Measurements from ENCODE around the gene PSMA7. TPM values are rescaled to one million over a fixed set of nuclear protein-coding genes. Genes with fewer than 3 reads are reported as not detected.
"Not testable (repeated sequence)": the region's sequence is repeated elsewhere in the genome, so short reads cannot be mapped to it uniquely, and the experiment has no call there.

Gene PSMA7
- total and polyA plus RNA-seq, 2 donors (not counting 1 experiment from before 2014, with no cell fraction given), result 140 to 252 TPM

GRCh38 chr20:62149532-62150309 is 6.5 kb upstream of the PSMA7 start:
- 95% methylated on average over 24 of the region's 24 CpGs for WGBS (ENCODE audit: insufficient coverage)
- Histone ChIP-seq H3K27ac (ENCODE audit: low read length in 2 of 2) (no peak overlapping the region), H3K4me1 (ENCODE audit: control insufficient read depth in 2 of 2, insufficient read depth in 2 of 2, low read length in 2 of 2) (peaks cover 4% of the 10 kb centered on the region in 2 donors), H3K27me3 (replicated peaks in 1 of 4; ENCODE audit: control extremely low read depth in 1 of 4, control insufficient read depth in 3 of 4, insufficient read depth in 4 of 4, low read length in 3 of 4) (no peaks in the 10 kb centered on the region), H3K9ac (ENCODE audit: low read length) (no peak overlapping the region), H3K4me2 (replicated peaks; ENCODE audit: low read depth, low read length, poor library complexity, severe bottlenecking) (no peak overlapping the region), H3K36me3 (replicated peaks in 1 of 2; ENCODE audit: control extremely low read depth in 1 of 2, control insufficient read depth in 1 of 2, extremely low read depth in 1 of 2, insufficient read depth in 2 of 2, low read length in 1 of 2) (peaks cover 0 to 6% of the 10 kb centered on the region in 2 experiments), H3K4me3 (ENCODE audit: control extremely low read depth in 1 of 5, extremely low read depth in 1 of 5, insufficient read depth in 1 of 5, low read depth in 2 of 5, low read length in 4 of 5) (no peak overlapping the region), H3K79me2 (ENCODE audit: control insufficient read depth, insufficient read depth, low read length) (peaks cover 98% of the 10 kb centered on the region), H4K20me1 (ENCODE audit: control insufficient read depth, insufficient read depth, low read length, poor library complexity, severe bottlenecking) (peaks cover 64% of the 10 kb centered on the region), H2AFZ (ENCODE audit: insufficient read depth, low read depth, low read length, poor library complexity, severe bottlenecking) (no peak overlapping the region), H3K9me3 (ENCODE audit: control extremely low read depth in 1 of 3, control insufficient read depth in 2 of 3, insufficient read depth in 1 of 3, low read length in 2 of 3) (peaks cover 0 to 19% (median 0%) of the 10 kb centered on the region in 3 donors)
- ATAC-seq (ENCODE audit: low read depth) (no peak), DNase-seq (no peak)
- H3K4me1 Mint-ChIP-seq, result peaks cover 13% of the 10 kb centered on the region
- CTCF ChIA-PET, result no interaction called here
- no peak overlapping the region for H3K4me3 Mint-ChIP-seq
- TF ChIP-seq CTCF (IDR thresholded peaks at IDR 0.05) (no peak), EZH2 (IDR thresholded peaks at IDR 0.05; ENCODE audit: borderline replicate concordance, insufficient read depth, low read depth, low read length, poor library complexity, severe bottlenecking) (no peak)
- H3K27me3 Mint-ChIP-seq, result no peaks in the 10 kb centered on the region
- no peak overlapping the region for H3K27ac Mint-ChIP-seq
- intact Hi-C loops (cut with micrococcal nuclease), result no loop called here
- peaks cover 6% of the 10 kb centered on the region for H3K9me3 Mint-ChIP-seq (ENCODE audit: insufficient read depth)
- POLR2A ChIA-PET, result no interaction called here

- H3K9ac ChIP-seq (ENCODE audit: low read length), result no peak overlapping the region
- H3K27ac ChIP-seq (ENCODE audit: low read length in 2 of 2), result no peak overlapping the region
- peaks cover 6% of the 10 kb centered on the region for H3K9me3 Mint-ChIP-seq (ENCODE audit: insufficient read depth)
- CTCF ChIA-PET, result no interaction called here
- no peak overlapping the region for H3K27ac Mint-ChIP-seq
- H4K20me1 ChIP-seq (ENCODE audit: control insufficient read depth, insufficient read depth, low read length, poor library complexity, severe bottlenecking), result peaks cover 64% of the 10 kb centered on the region
- no peak overlapping the region for H3K4me3 Mint-ChIP-seq
- H3K4me1 Mint-ChIP-seq, result peaks cover 18% of the 10 kb centered on the region
- POLR2A ChIA-PET, result no interaction called here
- 99% methylated on average over 14 of the region's 20 CpGs for WGBS (ENCODE audit: insufficient coverage)
- H3K27me3 ChIP-seq (replicated peaks in 1 of 4; ENCODE audit: control extremely low read depth in 1 of 4, control insufficient read depth in 3 of 4, insufficient read depth in 4 of 4, low read length in 3 of 4), result no peaks in the 10 kb centered on the region
- no peak overlapping the region for H3K4me2 ChIP-seq (replicated peaks; ENCODE audit: low read depth, low read length, poor library complexity, severe bottlenecking)
- peaks cover 92% of the 10 kb centered on the region for H3K79me2 ChIP-seq (ENCODE audit: control insufficient read depth, insufficient read depth, low read length)
- H3K27me3 Mint-ChIP-seq, result no peaks in the 10 kb centered on the region
- no peak overlapping the region for H2AFZ ChIP-seq (ENCODE audit: insufficient read depth, low read depth, low read length, poor library complexity, severe bottlenecking)
- intact Hi-C loops (cut with micrococcal nuclease), result no loop called here
- no peak for TF ChIP-seq EZH2 (IDR thresholded peaks at IDR 0.05; ENCODE audit: borderline replicate concordance, insufficient read depth, low read depth, low read length, poor library complexity, severe bottlenecking)
- TF ChIP-seq CTCF (IDR thresholded peaks at IDR 0.05), result no peak
- ATAC-seq (ENCODE audit: low read depth) (no peak), DNase-seq (no peak)
- H3K4me3 ChIP-seq (ENCODE audit: control extremely low read depth in 1 of 5, extremely low read depth in 1 of 5, insufficient read depth in 1 of 5, low read depth in 2 of 5, low read length in 4 of 5), result no peak overlapping the region
- peaks cover 7 to 9% of the 10 kb centered on the region in 2 donors for H3K4me1 ChIP-seq (ENCODE audit: control insufficient read depth in 2 of 2, insufficient read depth in 2 of 2, low read length in 2 of 2)
- H3K36me3 ChIP-seq (replicated peaks in 1 of 2; ENCODE audit: control extremely low read depth in 1 of 2, control insufficient read depth in 1 of 2, extremely low read depth in 1 of 2, insufficient read depth in 2 of 2, low read length in 1 of 2), result no peaks in the 10 kb centered on the region
- peaks cover 0 to 18% (median 0%) of the 10 kb centered on the region in 3 donors for H3K9me3 ChIP-seq (ENCODE audit: control extremely low read depth in 1 of 3, control insufficient read depth in 2 of 3, insufficient read depth in 1 of 3, low read length in 2 of 3)
These were observed 5.7 kb upstream of the PSMA7 start for GRCh38 chr20:62148908-62149314.

GRCh38 chr20:62148383-62148782 is 5.2 kb upstream of the PSMA7 start:
- H3K27ac ChIP-seq (ENCODE audit: low read length in 2 of 2); H3K4me3 Mint-ChIP-seq; H3K27me3 ChIP-seq (replicated peaks in 1 of 4; ENCODE audit: control extremely low read depth in 1 of 4, control insufficient read depth in 3 of 4, insufficient read depth in 4 of 4, low read length in 3 of 4); ATAC-seq (ENCODE audit: low read depth); H3K9ac ChIP-seq (ENCODE audit: low read length); intact Hi-C loops (cut with micrococcal nuclease); H3K27me3 Mint-ChIP-seq; DNase-seq; H3K4me2 ChIP-seq (replicated peaks; ENCODE audit: low read depth, low read length, poor library complexity, severe bottlenecking); CTCF ChIA-PET; H3K27ac Mint-ChIP-seq; H3K4me3 ChIP-seq (ENCODE audit: control extremely low read depth in 1 of 5, extremely low read depth in 1 of 5, insufficient read depth in 1 of 5, low read depth in 2 of 5, low read length in 4 of 5); H3K36me3 ChIP-seq (replicated peaks in 1 of 2; ENCODE audit: control extremely low read depth in 1 of 2, control insufficient read depth in 1 of 2, extremely low read depth in 1 of 2, insufficient read depth in 2 of 2, low read length in 1 of 2); POLR2A ChIA-PET; H3K9me3 Mint-ChIP-seq (ENCODE audit: insufficient read depth); H3K4me1 ChIP-seq (ENCODE audit: control insufficient read depth in 2 of 2, insufficient read depth in 2 of 2, low read length in 2 of 2); H2AFZ ChIP-seq (ENCODE audit: insufficient read depth, low read depth, low read length, poor library complexity, severe bottlenecking): not testable (repeated sequence)
- peaks cover 86% of the 10 kb centered on the region for H3K79me2 ChIP-seq (ENCODE audit: control insufficient read depth, insufficient read depth, low read length)
- peaks cover 0 to 13% (median 0%) of the 10 kb centered on the region in 3 donors for H3K9me3 ChIP-seq (ENCODE audit: control extremely low read depth in 1 of 3, control insufficient read depth in 2 of 3, insufficient read depth in 1 of 3, low read length in 2 of 3)
- WGBS (ENCODE audit: insufficient coverage), result 100% methylated on average over 7 of the region's 10 CpGs
- peaks cover 18% of the 10 kb centered on the region for H3K4me1 Mint-ChIP-seq
- peaks cover 64% of the 10 kb centered on the region for H4K20me1 ChIP-seq (ENCODE audit: control insufficient read depth, insufficient read depth, low read length, poor library complexity, severe bottlenecking)
